GM12878 (cell line): Measurements from ENCODE around the gene KRTAP10-11.
"Not testable (repeated sequence)": the region's sequence is repeated elsewhere in the genome, so short reads cannot be mapped to it uniquely, and the experiment has no call there.

ENCODE experiments used
- BHLHE40 ChIP-seq, 2 experiments: fragments of 450-650 bp in 1 of 2; IDR thresholded peaks; 2 replicates each; pipeline ENCODE4 v1.6.1; 2011 to 2017; ENCODE audit warnings: low read depth in 2 of 2, borderline replicate concordance in 1 of 2, improper control_type of control experiment in 1 of 2, low read length in 1 of 2, mild to moderate bottlenecking in 1 of 2
- CTCF ChIP-seq, 3 experiments: IDR thresholded peaks in 2 of 3; conservative IDR thresholded peaks in 1 of 3; 2 replicates each; pipeline ENCODE4 v1.5.1; 2011; ENCODE audit warnings: low read depth in 3 of 3, low read length in 3 of 3, mild to moderate bottlenecking in 3 of 3, control low read depth in 2 of 3, moderate library complexity in 2 of 3, inconsistent platforms in 1 of 3, mixed read lengths in 1 of 3; ENCODE audit not compliant: control insufficient read depth in 2 of 3, insufficient read depth in 1 of 3; ENCODE audit errors: extremely low read depth in 1 of 3
- EP300 ChIP-seq, 2 experiments: fragments of 150-350 bp in 1 of 2; IDR thresholded peaks; 2 replicates each; pipeline ENCODE4 v1.6.1; 2011 to 2012; ENCODE audit warnings: low read depth in 2 of 2, low read length in 2 of 2, borderline replicate concordance in 1 of 2, improper control_type of control experiment in 1 of 2, inconsistent platforms in 1 of 2; ENCODE audit not compliant: control insufficient read depth in 1 of 2
- USF2 ChIP-seq: IDR thresholded peaks from 2 replicates; pipeline ENCODE4 v1.6.1; 2011; ENCODE audit warnings: low read depth, low read length, improper control_type of control experiment, borderline replicate concordance
- ZNF622 ChIP-seq: fragments of 450-650 bp; IDR thresholded peaks from 2 replicates; pipeline ENCODE4 v1.6.1; 2017; ENCODE audit warnings: mild to moderate bottlenecking, inconsistent platforms
- TF ChIP-seq, protein P1 (sequence below): IDR thresholded peaks from 2 replicates; pipeline ENCODE4 v1.6.1; 2011; ENCODE audit warnings: mild to moderate bottlenecking, low read depth, low read length, moderate library complexity; ENCODE audit not compliant: insufficient replicate concordance

DNA sequence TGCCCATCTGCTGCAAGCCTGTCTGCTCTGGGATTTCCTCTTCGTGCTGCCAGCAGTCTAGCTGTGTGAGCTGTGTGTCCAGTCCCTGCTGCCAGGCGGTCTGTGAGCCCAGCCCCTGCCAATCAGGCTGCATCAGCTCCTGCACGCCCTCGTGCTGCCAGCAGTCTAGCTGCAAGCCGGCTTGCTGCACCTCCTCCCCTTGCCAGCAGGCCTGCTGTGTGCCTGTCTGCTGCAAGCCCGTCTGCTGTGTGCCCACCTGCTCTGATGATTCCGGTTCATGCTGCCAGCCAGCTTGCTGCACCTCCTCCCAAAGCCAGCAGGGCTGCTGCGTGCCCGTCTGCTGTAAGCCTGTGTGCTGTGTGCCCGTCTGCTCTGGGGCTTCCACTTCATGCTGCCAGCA lies 45.1 kb upstream of the KRTAP10-11 start:
- not testable (repeated sequence) for TF ChIP-seq BHLHE40 (IDR thresholded peaks at IDR 0.05; ENCODE audit: borderline replicate concordance in 1 of 2, low read depth in 2 of 2, low read length in 1 of 2); USF2; CTCF (IDR thresholded peaks at IDR 0.05 in 2 of 3, conservative IDR thresholded peaks at IDR 0.05 in 1 of 3; ENCODE audit: control insufficient read depth in 2 of 3, extremely low read depth in 1 of 3, insufficient read depth in 1 of 3, low read depth in 3 of 3, low read length in 3 of 3); EP300 (IDR thresholded peaks at IDR 0.05; ENCODE audit: borderline replicate concordance in 1 of 2, control insufficient read depth in 1 of 2, low read depth in 2 of 2, low read length in 2 of 2); ZNF622
- TF ChIP-seq, protein P1, sequence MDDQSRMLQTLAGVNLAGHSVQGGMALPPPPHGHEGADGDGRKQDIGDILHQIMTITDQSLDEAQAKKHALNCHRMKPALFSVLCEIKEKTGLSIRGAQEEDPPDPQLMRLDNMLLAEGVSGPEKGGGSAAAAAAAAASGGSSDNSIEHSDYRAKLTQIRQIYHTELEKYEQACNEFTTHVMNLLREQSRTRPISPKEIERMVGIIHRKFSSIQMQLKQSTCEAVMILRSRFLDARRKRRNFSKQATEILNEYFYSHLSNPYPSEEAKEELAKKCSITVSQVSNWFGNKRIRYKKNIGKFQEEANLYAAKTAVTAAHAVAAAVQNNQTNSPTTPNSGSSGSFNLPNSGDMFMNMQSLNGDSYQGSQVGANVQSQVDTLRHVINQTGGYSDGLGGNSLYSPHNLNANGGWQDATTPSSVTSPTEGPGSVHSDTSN: not testable (repeated sequence)
